Hepatocyte (in vitro differentiated cells): ENCODE results near the gene SRSF2.

Experiments used
- CTCF ChIP-seq: fragments of 200-600 bp; sonication (generic); IDR thresholded peaks from 2 replicates; pipeline ENCODE4 v1.5.1; 2016; ENCODE audit warnings: antibody characterized with exemption, mild to moderate bottlenecking; ENCODE audit not compliant: poor library complexity
- EZH2phosphoT487 ChIP-seq: fragments of 200-600 bp; sonication (generic); IDR thresholded peaks from one replicate; pipeline ENCODE4 v1.6.1; 2018; ENCODE audit warnings: antibody characterized with exemption, mild to moderate bottlenecking, low read depth, moderate library complexity; ENCODE audit not compliant: unreplicated experiment, severe bottlenecking

GRCh38 chr17:76687298-76688164 lies 49.6 kb downstream of the SRSF2 start:
- TF ChIP-seq CTCF: no peak
- TF ChIP-seq EZH2phosphoT487: no peak
